ENCODE measurements around the gene CCDC86. TPM values are rescaled to one million over a fixed set of nuclear protein-coding genes. Genes with fewer than 3 reads are reported as not detected.
A peak's percentile ranks its signal among the peaks of the same experiment; 100 is the strongest.

Gene CCDC86
- total RNA-seq, 1 donor from 2014 or later: 40.4 TPM

DNA sequence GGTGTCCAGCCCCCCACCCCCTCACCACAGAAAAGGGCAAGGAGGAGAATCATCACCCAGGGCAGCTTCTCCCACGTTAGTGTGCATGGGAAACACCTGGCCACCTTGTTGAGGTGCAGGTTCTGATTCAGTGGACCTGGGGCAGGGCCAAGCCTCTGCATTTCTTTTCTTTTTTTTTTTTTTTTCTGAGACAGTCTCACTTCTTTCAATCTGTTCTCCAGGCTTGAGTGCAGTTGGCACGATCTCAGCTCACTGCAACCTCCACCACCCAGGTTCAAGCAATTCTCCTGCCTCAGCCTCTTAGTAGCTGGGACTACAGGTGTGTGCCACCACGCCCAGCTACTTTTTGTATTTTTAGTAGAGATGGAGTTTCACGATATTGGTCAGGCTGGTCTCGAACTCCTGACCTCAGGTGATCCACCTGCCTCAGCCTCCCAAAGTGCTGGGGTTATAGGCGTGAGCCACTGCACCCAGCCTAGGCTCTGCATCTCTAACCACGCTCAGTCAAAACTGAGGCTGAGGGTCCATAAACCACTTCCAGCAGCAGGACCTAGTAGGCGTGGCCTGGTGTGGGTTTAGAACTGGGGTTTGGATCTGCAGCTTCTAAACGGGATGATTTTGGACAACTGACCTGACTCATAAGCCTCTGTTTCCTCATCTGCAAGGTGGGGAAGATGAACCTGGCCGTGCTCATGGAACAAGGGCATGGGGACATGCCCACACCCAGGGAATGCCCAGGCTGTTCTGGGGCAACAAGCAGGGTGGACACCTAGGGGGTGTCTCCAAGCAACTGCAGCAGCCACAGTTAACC lies 26.2 kb downstream of the CCDC86 start:
- DNase-seq (ENCODE audit: low spot score): peak; percentile 85

DNA sequence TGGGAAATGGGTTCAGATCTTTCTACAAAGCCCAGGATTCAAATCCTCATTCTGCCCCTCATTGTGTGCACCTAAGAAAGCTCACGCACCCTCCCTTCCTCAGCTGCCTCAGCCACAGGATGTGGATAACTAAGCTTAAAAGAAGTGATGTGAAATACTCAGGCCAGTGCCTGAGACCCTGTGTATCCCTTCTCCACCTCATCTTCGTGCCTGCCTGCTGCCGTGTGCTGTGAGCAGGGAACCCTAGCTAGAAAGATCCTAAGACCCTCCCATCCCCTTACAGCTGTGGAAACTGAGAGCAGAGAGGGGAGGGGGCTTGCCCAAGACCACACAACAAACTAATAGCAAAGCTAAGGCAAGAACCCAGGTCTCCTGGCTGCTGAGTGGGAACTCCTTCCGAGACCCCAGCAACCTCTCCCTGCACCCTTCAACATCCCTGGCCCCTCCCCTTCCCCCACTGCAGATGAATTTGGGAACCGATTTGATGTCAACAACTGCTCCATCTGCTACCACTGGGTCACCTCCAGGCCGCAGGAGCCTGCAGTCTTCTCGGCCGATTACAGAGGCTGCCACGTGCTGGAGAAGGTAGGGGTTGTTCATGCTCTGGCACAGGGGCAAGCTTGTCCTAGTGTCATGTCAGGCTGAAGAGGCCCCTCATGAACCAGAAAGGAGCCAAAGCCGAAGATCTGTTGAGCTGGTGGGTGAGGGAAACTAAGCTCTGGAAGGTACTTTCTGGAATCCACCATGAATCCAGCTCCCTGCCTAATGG lies 27.0 kb downstream of the CCDC86 start:
- peak; percentile 73 for DNase-seq (ENCODE audit: low spot score)

DNA sequence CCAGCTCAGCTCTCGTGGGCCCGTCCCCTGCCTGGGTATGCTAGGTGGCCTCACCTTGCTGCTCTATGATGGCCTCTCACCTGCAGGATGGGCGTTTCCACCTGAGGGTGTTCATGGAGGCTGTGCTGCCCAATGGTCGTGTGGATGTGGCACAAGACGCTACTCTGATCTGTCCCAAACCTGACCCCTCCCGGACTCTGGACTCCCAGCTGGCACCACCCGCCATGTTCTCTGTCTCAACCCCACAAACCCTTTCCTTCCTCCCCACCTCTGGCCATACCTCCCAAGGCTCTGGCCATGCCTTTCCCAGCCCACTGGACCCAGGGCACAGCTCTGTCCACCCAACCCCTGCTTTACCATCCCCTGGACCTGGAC lies 27.5 kb downstream of the CCDC86 start:
- peak; percentile 85 for DNase-seq (ENCODE audit: low spot score)

DNA sequence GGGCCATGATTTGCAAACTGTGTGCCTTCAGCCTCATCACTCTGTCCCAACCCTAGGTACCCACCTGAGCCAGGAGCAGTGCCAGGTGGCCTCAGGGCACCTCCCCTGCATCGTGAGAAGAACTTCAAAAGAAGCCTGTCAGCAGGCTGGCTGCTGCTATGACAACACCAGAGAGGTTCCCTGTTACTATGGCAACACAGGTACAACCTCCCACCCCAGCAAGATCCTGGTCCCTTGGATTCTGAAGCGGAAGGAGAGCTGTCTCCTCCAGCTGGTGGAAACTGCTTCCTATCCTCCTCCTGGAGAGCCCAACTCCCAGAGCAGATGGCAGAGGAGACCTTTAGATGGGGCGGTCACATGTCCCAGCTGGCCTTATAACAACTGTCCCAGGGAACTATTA lies 28.4 kb downstream of the CCDC86 start:
- DNase-seq (ENCODE audit: low spot score): peak; percentile 68

DNA sequence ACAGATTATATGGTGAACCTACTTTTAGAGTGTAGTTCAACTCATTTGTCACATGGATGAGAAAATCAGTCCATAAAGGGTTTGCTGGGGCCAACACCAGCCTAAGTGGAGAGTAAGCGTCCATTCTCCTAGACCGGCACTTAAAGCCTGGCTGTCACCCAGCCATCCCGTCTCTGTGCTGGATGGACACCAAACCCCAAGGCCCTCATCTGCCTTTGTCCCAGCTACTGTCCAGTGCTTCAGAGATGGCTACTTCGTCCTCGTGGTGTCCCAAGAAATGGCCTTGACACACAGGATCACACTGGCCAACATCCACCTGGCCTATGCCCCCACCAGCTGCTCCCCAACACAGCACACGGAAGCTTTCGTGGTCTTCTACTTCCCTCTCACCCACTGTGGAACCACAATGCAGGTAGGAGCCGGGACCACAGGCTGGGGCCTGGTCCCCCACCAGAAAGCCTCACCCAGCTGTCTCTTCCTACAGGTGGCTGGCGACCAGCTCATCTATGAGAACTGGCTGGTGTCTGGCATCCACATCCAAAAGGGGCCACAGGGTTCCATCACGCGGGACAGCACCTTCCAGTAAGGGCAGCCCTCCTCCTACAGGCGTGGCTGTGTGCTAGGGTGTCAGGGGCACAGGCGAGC lies 28.9 kb downstream of the CCDC86 start:
- DNase-seq (ENCODE audit: low spot score): peak; percentile 76

DNA sequence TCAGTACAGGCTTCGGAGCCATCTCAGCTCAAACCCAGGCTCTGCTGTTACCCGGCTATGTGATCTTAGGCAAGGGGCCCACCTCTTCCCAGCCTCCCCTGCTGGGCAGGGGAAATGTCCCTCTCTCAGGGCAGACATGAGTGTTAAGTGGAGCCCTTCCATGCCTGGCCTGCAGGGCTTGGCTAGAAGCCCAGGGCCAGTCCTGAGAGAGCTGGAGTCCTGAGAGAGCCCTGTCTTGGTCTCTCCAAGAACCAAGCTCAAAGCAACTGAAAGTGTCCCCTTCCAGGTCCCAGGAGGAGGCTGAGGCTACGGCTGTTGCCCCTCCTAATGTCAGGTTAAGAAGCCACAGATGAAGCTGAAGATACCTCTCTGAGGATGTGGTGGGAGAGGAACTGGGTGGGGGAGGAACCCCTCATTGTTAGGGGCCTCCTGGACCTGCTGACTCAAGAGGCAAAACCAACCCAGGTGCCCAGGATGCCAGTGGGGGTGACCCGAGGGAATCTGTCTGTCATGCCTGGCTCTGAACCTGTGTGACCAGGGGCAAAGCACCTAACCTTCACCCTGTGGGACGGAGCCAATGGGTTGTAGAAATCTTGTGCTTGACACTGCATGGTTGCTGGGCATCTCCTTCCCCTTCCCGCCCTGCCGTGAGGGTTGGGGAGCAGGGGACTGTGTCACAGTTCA lies 29.6 kb downstream of the CCDC86 start:
- DNase-seq (ENCODE audit: low spot score): peak; percentile 81

DNA sequence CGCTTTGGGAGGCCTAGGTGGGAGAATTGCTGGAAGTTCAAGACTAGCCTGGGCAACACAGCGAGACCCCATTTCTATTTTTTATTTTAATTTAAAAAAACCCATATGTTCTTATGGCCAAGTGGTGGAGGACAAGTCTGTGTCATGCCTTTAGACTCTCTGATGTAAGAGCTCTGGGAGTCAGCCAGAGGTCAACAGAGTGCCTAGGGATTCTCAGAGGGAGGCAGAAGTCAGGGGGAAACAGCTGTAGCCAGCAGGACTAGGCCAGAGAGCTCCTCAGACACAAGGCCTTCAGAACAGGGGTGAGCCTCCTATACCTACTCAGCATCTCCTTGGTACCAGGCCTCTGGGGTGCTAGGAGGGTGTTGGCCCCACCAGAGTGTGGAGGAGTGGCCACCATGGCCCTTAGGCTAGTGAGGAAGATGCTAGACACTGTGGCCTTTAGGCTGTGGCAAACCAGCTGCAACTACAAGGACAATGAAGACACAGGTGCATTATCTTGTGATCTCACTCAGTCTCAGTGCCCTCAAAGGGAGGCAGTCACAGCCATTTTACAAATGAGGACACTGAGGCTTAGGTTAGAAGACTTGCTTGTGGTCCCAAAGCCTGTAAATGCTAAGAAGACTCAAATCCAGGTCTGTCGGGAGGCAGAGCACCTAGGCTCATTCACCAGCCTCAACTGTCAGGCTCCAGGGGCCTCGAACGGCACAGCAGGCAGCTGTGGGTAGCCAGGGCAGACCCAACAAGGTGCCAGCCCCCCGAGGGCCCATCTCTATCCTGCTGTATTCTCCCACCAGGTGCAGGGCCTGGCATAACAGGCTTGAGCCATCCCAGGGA lies 30.4 kb downstream of the CCDC86 start:
- peak; percentile 78 for DNase-seq (ENCODE audit: low spot score)

DNA sequence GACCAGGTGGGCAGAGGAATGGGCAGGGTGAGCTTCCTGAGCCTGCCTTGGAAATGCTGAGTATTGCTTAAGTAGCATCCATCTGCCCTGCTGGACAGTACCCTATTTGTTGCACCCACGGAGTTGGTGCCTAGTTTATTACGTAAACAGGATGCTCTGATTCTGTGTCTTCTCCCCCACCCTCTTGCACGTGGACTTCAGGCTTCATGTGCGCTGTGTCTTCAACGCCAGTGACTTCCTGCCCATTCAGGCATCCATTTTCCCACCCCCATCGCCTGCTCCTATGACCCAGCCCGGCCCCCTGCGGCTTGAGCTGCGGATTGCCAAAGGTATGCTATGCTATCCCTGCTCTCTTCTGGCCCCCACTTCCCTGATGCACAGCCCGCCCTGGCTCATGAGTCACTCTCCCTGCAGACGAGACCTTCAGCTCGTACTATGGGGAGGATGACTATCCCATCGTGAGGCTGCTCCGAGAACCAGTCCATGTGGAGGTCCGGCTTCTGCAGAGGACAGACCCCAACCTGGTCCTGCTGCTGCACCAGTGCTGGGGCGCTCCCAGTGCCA lies 31.1 kb downstream of the CCDC86 start:
- peak; percentile 88 for DNase-seq (ENCODE audit: low spot score)

DNA sequence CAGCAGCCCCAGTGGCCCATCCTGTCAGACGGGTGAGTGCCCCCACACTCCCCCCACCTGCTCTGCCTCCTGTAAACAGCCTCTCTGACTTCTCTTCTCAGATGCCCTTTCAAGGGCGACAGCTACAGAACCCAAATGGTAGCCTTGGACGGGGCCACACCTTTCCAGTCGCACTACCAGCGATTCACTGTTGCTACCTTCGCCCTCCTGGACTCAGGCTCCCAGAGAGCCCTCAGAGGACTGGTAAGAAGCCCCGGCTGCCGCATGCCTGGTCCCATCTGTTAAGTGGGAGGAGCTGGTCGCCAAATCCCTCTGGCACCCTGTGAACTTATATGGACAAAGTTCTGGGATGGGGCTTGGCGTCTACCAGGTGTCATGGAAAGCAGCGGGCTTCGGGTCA lies 31.6 kb downstream of the CCDC86 start:
- DNase-seq (ENCODE audit: low spot score): peak; percentile 69

DNA sequence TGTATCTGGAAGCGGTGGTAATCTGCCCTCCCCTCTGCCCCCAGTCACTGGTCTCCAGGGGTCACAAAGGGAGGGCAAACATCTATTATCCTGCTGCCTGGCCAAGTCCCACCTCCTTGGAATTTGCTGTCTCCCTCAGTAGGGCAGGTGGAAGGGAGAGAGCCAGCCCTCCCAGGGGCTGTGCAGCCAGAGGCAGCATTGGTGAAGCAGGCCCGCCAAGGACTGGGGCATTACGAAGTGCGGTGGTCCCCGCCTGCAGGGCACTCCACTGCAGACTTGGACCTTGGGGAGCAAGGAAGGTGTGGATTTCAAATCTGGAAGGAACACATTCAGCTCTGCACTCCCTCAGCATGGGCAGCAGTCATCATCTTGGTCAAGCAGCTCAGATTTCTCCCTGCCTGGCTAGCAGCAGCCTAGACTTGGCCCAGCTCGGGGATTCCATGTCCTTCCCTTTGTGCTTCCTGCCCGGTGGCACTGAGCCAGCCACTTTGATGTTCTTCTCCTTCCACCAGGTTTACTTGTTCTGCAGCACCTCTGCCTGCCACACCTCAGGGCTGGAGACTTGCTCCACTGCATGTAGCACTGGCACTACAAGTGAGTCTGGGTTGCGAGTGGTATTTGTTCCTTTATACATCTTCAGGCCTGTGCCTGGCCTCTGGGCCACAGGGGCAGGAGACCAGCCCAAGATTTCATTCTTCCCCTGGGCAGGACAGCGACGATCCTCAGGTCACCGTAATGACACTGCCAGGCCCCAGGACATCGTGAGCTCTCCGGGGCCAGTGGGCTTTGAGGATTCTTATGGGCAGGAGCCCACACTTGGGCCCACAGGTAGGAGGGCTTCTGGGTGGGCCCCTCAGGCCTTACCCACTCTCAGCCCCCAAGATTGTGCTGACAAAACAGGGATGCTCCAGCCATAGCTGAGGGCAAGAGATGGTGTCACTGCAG lies 32.8 kb downstream of the CCDC86 start:
- peak; percentile 82 for DNase-seq (ENCODE audit: low spot score)

DNA sequence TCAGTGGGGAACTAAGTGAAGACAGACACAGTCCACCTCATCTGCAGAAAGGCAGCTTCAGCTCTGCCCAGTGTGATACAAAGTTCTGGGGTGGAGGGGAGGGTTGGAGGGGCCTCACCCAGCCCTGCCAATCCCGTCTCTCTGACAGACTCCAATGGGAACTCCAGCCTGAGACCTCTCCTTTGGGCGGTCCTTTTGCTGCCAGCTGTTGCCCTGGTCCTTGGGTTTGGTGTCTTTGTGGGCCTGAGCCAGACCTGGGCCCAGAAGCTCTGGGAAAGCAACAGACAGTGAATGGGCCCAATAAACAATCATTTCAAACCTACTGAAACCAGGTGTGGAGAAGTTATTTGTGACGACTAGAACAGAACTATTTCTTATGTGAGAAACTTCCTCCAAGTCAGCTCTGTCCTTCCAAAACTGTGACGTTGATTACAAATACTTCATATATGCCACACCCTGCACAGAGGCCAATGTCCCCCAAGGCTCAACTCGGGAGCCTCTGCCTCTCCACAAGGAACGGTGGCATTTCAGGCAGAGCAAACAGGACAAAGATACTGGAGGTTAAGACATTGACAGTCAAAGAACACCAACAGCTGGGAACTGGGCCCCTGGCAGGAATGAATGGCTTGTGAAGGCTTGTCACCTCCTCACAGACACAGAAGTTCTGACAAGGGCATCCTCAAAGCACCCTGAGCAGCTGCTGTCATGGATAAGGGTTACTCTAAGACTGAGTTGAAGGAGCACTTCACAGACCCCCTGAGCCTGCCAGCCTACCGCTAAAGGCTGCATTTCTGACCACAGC lies 33.7 kb downstream of the CCDC86 start:
- DNase-seq (ENCODE audit: low spot score): peak; percentile 18

DNA sequence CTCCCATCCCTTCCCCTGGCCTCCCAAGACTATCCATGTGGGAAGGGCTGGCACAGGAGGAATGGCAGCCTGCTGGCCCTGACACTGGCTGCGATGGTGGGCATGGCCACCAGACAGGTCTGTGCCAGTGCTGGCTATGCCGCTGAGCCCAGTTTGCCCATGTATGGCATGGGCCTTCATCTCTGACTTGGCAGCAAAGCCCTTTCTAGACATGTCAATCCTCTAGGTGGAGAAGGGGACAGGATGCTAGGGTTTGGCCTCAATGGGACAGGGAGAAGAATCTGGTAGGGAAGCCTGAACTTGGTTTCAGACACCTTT lies 34.2 kb downstream of the CCDC86 start:
- peak; percentile 62 for DNase-seq (ENCODE audit: low spot score)

DNA sequence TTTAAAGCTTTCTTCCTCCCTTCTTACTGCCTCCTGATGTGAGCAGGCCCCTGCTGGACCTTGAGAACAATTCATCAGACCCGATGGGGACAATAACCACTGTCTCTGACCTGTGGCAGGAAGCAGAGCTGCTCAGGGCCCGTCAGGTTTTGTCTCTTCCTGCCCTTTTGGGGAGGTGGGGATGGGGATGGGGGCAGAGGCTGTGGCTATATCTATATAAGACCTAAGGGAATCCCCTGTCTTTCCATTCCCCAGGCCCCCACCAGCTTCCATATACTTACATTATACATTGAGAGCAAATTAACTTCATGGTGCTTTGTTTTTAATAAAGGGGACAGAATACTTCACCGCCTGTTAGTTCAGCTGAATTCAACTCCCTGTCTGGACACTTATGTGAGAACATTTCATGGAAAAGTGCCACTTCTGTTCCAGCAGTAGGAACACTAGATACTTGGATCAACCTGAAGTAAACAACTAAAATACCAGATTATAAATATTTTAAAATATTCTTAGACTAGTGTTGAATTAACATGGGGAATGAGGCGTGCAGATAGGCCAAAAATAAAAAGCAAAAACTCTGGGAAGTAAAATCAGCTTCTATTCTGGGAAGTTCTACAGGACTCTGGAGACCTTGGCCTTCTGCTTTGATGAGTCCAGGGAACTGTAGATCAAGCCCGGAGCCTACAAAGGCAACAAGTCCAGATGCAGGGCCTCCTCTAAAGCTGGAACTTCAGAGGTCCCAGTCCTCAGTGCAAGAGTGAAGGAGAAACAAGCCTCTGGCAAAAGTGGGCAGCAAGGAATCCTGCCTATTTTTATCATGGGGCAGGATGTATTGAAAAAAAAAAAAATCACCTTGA lies 36.6 kb downstream of the CCDC86 start:
- peak; percentile 64 for DNase-seq (ENCODE audit: low spot score)

DNA sequence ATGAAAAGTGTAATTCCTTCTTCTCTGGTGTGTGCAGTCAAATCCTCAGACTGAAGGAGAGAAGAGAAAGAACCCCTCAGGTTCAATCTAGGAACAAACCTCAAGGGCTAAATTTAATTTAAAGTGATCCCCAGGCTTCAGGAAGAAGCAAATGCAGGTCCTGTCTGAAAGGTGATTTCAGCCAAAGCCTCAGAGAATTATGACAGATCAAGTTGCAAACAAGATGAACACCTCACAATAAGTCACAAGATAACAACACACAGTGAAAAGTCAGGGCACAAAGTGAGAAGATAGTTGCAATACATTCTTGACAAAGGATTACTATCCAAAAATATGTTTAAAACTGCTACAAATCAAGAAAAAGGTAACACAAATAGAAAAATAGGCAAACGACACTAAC lies 37.2 kb downstream of the CCDC86 start:
- DNase-seq (ENCODE audit: low spot score): no peak

DNA sequence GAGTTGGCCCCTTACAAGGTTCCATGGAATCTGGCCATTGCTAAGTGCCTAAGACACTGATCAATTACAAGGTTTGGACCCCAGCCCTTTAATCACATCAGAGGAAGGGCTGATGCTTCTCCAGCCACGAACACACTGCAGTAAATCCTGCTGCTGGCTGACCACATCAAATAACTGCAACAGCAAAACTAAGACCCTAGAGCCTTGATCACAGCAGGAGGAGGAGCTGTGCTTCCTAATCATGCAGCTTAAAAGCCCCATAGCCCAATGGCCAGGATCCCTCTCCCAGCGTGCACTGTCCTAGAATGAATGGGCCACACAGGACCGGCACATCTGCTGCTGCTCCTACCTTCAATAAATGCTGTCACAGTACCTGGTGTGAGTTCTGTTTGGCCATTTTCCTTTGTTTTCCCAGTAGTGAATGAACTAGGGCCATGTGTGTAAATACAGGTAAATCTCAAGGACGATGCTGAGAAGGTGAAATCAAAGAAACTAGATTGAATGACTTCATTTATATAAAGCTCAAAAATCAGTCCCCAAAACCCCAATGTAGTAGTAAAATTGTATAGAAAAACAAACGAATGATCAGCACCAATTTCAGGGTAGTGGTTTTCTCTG lies 38.2 kb downstream of the CCDC86 start:
- peak; percentile 39 for DNase-seq (ENCODE audit: low spot score)

DNA sequence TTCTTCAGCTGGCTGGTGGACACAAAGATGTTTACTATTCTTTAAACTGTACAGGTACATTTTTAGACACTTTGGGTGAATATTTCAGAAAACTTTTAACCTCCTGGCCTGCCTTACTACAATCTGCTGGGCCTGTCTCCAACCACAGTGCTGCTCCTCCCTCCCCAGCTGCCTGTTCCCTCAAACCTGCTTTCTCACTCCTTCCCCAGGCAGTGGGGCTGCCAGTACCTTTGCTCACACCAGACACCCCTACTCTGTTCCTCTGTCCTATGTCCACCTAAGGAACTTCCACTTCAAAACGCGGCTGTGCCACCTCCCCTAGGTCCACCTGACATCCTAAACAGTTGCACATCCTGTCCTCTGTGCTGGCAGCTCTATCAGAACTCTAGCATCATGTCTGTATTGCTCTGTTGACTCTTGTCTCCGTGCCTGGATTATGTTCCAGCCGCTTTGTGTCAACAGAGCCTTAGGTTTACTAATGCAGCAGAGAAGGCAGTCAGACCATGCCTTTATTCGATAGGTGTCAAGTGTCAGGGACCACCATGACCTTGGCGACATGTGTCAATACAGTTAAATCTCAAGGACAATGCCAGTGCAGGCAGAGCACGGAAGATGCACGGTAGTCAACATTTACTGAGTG lies 38.9 kb downstream of the CCDC86 start:
- peak; percentile 41 for DNase-seq (ENCODE audit: low spot score)

DNA sequence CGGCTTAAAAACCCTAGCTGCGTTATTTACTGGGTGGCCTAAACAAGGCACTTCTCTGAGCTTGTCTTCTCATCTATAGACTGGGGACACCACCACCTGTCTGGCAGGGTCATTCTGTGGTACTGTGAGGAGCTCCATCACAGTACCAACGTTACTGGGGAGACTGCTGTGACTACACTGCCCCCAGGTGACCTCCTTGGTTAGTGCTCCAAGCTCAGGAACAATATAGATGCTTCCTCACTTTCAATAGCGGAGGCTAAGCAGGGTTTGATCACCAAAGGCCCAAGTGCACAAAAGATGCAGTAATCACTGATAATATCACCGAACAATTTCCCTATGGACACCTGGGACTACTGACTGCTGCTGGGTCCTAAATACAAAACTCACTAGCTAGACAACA lies 45.6 kb downstream of the CCDC86 start:
- DNase-seq (ENCODE audit: low spot score): no peak

Data from mesenteric fat pad (tissue), 1 donor.